Inflammatory macrophage treated with lipopolysaccharide for 1 hour (primary cell): ENCODE results near the gene MFN2.
A peak's percentile ranks its signal among the peaks of the same experiment; 100 is the strongest.
"Not testable (repeated sequence)": the region's sequence is repeated elsewhere in the genome, so short reads cannot be mapped to it uniquely, and the experiment has no call there.

Experiments
- DNase-seq, 2 donors: peaks; one replicate each; pipeline ENCODE4 v3.0.0-alpha.2; 2020 to 2022

MFN2 gene

GRCh38 chr1:11979851-11980675, at the start of gene MFN2:
Gene MFN2 (plus strand): TSS chr1:11980444. CDS start chr1:11989169, 8,725 bp downstream.
- DNase-seq = peak; percentile 95 to 96

GRCh38 chr1:11930571-11931445, 49.4 kb upstream of the MFN2 start:
- DNase-seq = peak in 1 of 2 donors; percentile 5

GRCh38 chr1:11931845-11932244, 48.4 kb upstream of the MFN2 start:
- no peak for DNase-seq

GRCh38 chr1:11934302-11935056, 45.8 kb upstream of the MFN2 start, which contains the start of gene PLOD1:
Gene PLOD1 (plus strand): TSS chr1:11934717. CDS start chr1:11934780, 63 bp downstream.
- DNase-seq = peak; percentile 75 to 82

- DNase-seq = no peak
Measured at GRCh38 chr1:11935057-11935412, 45.2 kb upstream of the MFN2 start.

GRCh38 chr1:11935733-11936132, 44.5 kb upstream of the MFN2 start:
- DNase-seq = not testable (repeated sequence)

GRCh38 chr1:11938722-11939526, 41.3 kb upstream of the MFN2 start:
- DNase-seq = no peak

GRCh38 chr1:11939794-11940193, 40.5 kb upstream of the MFN2 start:
- DNase-seq = not testable (repeated sequence)

GRCh38 chr1:11940260-11940921, 39.9 kb upstream of the MFN2 start:
- no peak for DNase-seq

- DNase-seq = no peak
Measured at GRCh38 chr1:11942280-11942679, 38.0 kb upstream of the MFN2 start.

GRCh38 chr1:11943619-11944018, 36.6 kb upstream of the MFN2 start:
- no peak for DNase-seq

- DNase-seq = no peak
Measured at GRCh38 chr1:11944358-11944931, 35.8 kb upstream of the MFN2 start.

GRCh38 chr1:11946647-11947046, 33.6 kb upstream of the MFN2 start:
- DNase-seq = no peak

- DNase-seq = peak in 1 of 2 donors; percentile 15
Measured at GRCh38 chr1:11948822-11949458, 31.3 kb upstream of the MFN2 start.

GRCh38 chr1:11951901-11952300, 28.3 kb upstream of the MFN2 start:
- no peak for DNase-seq

GRCh38 chr1:11952455-11953109, 27.7 kb upstream of the MFN2 start:
- no peak for DNase-seq

GRCh38 chr1:11955221-11955620, 25.0 kb upstream of the MFN2 start:
- DNase-seq = no peak

GRCh38 chr1:11957398-11957797, 22.8 kb upstream of the MFN2 start:
- no peak for DNase-seq

- no peak for DNase-seq
Measured at GRCh38 chr1:11957897-11958296, 22.3 kb upstream of the MFN2 start.

GRCh38 chr1:11960276-11960675, 20.0 kb upstream of the MFN2 start:
- no peak for DNase-seq
